NCI-H1105 treated with DMSO at 0.1 percent for 48 hours (cell line): ENCODE data around the gene PPP2R2C.

ENCODE experiments used
- DNase-seq: peaks from one replicate; lab custom pipeline; 2025; lab: John Stamatoyannopoulos, UW

PPP2R2C gene

GRCh38 chr4:6494431-6495295 lies 22.2 kb upstream of the PPP2R2C start:
- no peak for DNase-seq

GRCh38 chr4:6493658-6494304 lies 21.4 kb upstream of the PPP2R2C start:
- peak; percentile 18 for DNase-seq

DNA sequence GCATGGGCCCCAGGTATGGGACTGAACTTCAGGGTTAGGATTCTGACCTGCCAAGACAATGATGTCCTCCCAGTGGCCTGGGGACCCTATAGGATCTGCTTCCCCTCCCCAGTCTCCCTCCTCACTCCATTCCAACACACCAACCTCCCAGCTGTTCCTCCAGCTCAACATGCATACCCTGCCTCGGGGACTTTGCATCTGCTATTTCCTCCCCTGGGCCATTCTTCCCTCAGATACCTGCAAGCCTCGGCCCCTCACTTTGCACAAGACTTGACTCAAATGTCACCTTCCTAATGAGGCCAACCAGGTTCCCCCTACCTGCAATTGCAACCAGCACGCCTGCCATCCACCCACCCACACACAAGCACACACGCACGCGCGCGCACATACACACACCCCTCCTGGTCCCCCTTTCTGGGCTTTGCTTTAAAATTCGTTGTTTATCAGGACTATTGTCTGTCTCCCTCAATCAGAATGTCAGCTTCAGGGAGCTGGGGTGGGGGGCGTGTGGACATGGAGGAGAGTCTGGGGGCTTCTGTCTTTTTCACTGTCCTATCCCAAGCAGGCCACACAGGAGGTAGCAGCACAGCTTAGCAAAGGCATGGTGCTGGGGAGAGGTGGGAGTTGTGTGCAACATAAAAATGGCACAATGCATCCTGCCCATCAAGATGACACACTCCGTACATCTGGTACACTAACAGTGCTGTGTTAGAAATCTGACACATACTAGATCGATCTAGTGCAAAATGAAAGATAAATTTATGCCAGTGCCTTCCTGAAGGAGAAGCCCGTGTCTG lies 20.6 kb upstream of the PPP2R2C start:
- no peak for DNase-seq

- DNase-seq = no peak
Measured at GRCh38 chr4:6492027-6492590, 19.7 kb upstream of the PPP2R2C start.

GRCh38 chr4:6491235-6491634 lies 18.8 kb upstream of the PPP2R2C start:
- no peak for DNase-seq

GRCh38 chr4:6489927-6490326 lies 17.5 kb upstream of the PPP2R2C start:
- DNase-seq = no peak

DNA sequence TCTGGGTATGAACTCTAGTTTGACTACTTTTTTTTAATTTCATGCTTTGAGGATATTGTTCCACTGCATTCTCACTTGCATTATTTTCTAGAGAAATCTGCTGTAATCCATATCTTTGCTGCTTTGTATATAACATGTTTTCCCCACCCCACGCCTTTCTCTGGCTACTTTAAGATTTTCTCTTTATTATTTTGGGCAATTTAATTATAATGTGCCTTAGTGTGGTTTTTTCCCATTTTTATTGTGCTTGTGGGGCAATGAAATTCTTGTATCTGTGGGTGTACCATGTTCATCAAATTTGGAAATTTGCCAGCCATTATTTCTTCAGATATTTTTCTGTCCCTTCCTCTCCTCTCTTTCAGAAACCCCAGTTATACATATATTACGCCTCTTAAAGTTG lies 15.1 kb upstream of the PPP2R2C start:
- DNase-seq = no peak

DNA sequence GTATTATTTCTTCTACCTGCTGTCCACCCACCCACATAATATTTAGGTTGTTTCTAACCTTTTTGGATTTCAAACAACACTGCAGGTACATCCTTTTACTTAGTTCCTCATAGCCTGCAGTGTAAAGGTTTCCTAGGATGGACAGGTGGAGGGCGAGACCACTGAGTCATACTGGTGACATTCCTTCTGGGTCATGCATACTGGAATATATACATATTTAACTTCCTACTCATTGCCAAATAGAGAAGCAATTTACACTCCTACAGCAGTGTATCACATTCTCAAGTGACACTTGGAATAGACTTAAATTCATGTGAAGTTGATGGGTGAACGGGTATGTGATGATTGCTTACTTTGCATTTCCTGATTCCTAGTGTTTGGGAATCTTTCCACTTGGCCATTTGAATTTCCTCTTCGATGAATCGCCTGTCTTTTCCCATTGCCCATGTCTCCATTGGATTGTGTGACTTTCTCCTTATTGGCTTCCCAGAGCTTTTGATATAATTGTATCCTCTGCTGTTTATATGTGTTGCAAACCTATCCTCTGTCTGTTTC lies 8.2 kb upstream of the PPP2R2C start:
- DNase-seq = no peak

DNA sequence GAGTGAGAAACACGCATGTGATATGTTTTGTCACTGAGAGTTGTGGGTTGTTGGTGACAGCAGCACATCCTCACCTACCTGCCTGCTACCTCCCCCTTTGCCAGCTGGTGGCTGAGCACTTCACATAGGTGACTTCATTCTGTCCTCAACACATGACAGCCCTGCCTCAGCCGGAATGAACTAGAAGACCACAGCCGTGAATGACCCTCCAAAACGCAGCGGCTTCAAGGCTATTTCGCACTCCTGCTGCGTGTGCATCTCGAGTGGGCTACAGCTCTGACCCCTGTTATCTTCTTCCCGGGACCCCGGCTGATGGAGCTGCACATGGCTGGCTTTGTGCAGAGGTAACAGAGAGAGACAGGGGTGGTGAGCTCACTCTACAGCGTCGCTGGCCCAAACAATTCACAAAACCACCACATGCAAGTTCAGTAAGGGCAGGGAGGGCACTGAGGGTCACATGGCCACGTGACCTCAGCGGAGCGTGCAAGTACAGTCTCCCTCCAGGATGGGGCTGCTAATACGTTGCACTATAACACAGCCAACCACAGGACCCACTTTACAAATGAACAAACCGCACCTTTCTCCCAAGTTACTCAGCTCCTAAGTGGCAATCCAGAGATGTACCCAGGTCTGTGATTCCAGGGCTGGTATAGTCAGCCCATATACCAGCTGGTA lies 6.3 kb upstream of the PPP2R2C start:
- DNase-seq = no peak

DNA sequence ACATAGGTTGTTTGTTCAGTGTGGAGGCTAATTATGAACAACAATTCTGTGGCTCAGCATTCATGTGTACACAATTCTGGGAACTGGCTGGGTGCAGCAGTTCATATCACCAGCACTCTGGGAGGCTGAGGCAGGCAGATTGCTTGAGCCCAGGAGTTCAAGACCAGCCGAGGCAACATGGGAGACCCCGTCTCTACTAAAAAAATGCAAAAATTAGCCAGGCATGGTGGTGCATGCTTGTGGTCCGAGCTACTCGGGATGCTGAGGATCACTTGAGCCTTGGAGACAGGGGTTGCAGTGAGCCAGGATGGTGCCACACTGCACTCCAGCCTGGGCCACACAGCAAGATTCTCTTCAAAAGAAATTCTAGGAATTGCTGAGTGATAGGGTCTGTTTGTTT lies 4.5 kb upstream of the PPP2R2C start:
- no peak for DNase-seq

DNA sequence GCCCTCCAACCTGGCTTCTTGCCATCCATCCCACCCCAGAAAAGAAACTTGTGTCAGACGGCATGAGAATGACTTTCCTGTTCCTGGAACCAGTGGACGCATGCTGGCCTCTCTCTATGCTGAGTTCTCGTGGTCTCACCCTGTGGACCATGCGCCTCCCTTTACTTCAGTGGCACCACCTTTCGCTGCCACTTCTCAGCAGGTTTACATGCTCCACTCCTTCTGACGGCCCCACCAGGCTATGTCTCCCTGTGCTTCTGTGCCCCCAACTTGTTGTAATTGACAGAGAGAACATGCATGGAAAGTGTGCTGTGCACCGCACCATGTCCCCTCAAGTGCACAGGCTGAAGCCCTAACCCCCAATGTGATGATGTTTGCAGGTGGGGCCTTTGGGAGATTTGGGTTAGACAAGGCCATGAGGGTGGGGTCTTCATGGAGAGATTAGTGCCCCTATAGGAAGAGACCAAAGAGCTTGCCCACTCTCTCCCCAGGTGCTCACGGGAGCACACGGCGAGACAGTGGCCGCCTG lies 3.1 kb upstream of the PPP2R2C start:
- no peak for DNase-seq

DNA sequence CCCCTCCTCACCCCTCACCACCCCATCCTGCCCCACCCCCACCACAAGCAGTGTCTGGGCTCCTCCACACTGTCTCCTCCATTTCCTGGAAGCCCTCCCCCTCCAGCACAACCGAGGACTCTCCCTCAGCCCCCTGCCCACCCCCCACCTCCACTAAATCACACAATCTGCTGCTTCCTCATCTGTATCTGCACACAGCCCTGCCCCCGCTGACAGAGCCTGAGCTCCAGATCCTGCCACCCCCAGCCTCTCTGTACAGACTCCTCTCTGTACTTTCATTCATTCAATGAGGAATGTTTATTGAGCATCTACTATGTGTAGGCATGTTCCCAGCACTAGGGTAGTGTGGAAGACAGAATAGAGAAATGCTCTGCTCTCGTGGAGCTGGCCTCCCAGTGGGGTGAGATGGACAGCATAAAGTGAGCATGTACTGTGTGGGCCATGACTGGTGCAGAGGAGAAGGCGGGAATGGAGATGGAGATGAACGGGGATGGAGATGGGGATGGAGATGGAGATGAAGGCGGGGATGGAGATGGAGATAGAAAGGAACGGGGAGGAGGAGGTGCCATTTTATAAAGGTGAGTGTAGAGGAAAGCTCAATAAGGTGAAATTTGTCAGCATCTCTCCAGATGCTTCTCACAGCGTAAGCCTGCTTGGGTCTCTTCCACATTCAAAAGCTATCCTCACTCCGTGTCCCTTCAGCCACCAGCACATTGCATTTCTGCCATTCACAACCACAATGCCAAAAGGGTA lies 2.5 kb upstream of the PPP2R2C start:
- DNase-seq = no peak

DNA sequence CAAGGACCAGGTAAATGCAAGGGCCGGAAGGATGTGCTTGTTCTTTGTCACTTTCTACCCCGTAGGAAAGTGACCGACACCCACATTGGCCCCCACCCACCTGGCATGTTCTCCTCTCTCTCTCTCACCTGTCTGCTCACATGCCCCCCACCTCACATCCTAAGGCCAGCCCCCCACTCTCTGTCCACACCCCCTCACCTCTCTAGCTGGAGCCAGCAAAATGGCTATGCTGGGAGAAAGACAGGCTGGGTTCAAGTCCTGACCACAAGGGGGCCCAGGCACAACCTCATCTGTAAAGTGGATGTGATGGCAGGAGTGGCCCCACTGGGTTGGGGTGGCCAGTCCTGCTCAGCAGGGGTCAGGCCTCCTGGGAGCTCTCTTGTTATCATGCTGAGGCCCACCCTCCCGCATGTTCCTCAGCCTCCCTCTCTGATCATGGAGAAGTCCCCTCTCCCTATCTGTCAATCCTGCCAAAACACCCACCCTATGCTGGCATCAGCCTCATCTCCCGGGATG lies 1.7 kb upstream of the PPP2R2C start:
- no peak for DNase-seq

GRCh38 chr4:6473264-6474052 lies 1.0 kb upstream of the PPP2R2C start:
- DNase-seq = no peak

GRCh38 chr4:6472008-6472386 lies 417 bp downstream of the PPP2R2C start:
- no peak for DNase-seq

DNA sequence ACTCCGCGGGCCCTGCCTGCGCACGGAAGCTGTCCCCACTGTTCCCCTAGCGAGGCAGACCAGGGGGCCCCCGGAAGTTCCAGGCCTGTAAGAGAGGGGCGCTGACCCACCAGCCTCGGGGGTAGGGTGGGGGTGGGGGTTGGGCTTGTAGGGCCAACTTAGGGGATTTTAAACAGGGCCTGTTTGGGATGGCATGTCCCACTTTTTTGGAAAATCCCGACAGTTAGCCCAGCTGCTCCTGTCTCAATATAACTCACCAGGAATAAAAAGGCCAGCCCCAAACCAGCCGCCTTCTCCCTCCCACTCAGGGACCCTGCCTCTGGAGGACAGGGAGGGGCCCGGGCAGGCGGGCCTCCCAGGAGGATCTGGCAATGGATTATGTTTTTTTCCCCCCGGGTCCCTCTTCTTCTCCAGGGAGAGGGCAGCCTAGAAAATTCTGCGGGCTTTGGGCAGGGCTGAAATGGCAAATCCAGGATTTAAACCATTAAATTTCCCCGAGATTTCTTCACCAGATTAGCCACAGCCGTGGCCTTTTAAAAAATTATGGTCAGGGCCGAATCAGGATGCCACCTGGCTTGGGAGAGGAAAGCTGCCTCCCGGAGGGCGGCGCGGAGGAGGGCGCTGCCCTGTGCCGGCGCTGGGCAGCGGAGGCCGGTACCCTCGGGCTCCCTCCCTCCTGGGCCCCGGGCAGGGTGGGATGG lies 957 bp downstream of the PPP2R2C start:
- DNase-seq = no peak

DNA sequence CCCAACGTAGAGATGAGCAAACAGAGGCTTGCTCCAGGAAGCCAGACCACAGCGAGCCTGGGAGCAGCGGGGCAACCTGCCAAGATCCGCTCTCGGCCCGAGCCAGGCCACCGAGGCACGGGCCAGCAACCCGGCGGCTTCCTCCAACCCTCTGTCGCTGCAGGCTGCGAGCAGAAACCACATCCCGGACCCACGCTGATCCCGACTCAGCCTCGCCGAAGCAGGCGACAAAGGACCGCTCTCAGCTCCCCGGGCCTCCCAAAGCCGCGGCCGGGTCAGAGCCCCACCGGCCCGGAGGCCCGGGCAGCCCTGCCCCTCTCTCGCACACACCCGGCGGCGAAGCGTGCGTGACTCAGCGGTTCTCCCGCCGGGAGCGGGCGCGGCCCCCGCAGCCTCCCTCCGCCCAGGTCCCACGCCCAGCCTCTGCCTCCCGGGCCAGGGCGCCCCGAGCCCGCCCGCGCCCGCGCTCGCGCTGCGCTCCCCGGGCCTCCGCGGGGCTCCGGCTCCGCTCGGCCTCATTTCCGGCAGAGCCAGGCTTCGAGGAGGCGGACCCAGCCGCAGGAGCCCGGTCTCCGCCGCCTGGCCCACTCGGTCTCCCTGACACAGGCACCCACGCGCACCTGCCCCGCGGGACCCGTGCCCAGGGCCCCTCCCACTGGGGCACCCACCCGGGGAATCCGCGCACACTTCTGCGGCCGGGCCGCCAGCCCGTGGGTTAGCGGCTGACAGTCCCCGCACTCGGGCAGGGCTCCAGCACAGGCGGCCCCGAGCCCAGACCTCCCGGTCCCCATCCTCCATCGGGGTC lies 1.7 kb downstream of the PPP2R2C start:
- peak; percentile 9 for DNase-seq

GRCh38 chr4:6469898-6470501 lies 2.4 kb downstream of the PPP2R2C start:
- DNase-seq = no peak
